GM18858 (cell line): ENCODE results near the gene ALDH3A2.
"Not testable (repeated sequence)": the region's sequence is repeated elsewhere in the genome, so short reads cannot be mapped to it uniquely, and the experiment has no call there.

Experiments
- ATAC-seq: cut with Tn5 transposase; IDR thresholded peaks from one replicate; pipeline ENCODE4 v1.9.1; 2021; ENCODE audit not compliant: unreplicated experiment

The ALDH3A2 gene

DNA sequence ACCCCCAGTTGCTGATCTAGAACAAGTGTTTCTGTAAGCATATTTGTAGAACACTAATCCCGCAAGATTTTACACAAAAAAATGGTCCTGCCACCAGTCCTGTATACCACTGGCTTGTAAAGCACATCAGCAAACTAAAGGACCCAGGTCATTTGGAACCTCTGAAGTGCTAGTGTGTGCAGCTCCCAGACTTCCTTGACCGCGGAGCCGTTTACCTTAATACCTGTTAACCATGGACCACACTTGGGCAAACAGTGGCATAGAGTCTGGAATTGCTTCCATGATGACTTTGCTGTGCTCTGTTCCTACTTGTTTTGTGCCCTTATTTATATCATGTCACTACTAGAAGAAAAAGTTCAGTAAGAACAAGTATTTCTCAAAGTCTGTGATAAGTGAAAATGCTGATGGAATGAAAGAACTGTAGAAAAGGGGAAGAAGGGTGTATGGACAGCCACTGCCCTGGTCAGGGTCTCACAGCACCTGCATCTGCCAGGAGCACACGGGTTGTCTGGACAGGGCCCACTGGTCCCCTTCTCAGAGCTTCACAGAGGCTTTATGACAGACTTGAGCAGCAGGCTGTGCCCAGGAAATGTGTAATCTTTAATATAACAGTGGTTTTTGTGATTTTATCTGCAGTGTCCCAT lies 29.3 kb downstream of the ALDH3A2 start:
- ATAC-seq = no peak

DNA sequence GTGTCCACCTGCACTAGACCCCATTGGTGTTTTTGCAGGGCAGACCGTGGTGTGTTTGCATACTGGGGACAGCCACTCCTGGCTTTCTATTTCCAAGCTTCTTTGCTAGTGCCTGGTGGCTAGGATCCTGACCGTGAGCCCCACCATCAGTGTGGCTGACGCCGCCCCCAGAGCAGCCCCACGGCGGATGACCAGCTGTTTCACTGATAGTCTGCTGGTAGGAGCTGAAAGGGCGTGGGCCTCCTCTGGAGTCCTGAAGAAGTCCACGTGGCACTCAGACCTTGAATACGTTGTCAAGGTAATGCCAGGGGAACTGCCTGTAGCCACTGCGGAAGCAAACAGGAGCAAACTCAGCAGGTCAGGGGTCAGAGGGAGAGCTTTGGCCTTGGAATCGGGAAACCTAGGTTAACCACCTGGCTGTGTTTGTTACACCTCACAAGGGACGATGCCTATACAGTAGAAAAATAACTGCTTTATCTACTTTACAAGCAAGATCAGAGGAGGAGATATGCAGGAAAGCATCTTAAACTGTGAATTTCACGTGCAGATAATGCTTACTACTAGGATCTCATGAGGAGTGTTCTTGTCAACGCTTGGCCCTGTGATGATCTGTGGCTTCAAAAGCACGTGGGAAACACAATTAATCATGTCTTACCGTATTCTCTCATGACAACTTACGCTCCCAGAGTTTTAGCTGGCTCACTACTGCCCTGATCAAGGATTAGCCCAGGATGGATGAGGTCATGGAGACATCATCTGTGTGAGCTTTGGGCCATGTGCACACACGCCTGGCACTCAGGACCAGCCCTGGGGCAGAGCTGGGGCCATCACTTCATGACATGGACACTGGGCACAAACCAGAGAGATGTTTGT lies 30.3 kb downstream of the ALDH3A2 start:
- no peak for ATAC-seq

DNA sequence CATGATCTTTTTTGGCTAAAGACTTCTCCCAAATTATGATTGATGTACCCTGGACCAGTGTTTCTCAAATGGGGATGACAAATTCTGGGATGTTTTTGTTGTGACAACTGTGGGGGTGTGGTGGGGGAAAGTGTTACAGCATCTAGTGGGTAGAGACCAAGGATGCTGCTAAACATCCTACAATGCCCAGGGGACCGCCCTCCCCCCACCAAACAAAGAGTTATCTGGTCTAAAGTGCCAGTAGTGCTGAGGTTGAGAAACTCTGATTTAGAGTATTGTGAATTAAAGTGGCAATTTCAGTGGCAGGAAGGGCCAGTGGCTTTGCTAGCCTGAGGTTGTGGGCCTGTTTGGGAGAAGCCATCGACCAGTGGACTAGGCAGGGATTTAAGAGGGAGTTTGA lies 34.6 kb downstream of the ALDH3A2 start:
- no peak for ATAC-seq

DNA sequence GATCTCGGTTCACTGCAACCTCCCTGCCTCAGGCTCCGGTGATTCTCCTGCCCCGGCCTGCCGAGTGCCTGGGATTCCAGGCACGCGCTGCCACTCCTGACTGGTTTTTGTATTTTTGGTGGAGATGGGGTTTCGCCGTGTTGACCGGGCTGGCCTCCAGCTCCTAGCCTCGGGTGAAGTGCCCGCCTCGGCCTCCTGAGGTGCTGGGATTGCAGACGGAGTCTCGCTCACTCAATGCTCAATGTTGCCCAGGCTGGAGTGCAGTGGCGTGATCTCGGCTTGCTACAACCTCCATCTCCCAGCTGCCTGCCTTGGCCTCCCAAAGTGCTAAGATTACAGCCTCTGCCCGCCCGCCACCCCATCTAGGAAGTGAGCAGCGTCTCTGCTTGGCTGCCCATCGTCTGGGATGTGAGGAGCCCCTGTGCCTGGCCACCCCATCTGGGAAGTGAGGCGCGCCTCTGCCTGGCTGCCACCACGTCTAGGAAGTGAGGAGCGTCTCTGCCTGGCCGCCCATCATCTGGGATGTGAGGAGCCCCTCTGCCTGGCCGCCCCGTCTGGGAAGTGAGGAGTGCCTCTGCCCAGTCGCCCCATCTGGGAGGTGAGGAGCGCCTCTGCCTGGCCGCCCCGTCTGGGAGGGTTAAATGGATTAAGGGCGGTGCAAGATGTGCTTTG lies 36.5 kb downstream of the ALDH3A2 start:
- not testable (repeated sequence) for ATAC-seq

DNA sequence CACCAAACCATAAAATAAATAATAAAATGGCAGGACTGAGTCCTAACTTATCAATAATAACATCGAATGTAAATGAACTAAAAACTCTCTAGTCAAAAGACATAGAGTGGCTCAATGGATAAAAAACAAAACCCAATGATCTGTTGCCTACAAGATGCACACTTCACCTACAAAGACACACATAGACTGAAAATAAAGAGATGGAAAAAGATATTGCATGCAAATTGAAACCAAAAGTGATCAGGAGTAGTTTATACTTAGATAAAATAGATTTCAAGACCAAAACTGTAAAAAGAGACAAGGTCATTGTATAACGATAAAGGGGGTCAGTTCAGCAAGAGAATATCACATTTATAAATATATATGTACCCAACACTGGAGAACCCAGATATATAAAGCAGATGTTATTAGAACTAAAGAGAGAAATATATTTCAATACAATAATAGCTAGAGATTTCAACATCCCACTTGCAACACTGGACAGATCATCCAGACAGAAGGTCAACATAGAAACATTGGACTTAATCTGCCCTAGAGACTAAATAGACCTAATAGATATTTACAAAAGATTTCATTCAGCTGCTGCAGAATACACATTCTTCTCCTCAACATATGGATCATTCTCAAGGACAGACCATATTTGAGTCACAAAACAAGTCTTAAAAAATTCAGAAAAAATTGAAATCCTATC lies 38.0 kb downstream of the ALDH3A2 start:
- no peak for ATAC-seq

DNA sequence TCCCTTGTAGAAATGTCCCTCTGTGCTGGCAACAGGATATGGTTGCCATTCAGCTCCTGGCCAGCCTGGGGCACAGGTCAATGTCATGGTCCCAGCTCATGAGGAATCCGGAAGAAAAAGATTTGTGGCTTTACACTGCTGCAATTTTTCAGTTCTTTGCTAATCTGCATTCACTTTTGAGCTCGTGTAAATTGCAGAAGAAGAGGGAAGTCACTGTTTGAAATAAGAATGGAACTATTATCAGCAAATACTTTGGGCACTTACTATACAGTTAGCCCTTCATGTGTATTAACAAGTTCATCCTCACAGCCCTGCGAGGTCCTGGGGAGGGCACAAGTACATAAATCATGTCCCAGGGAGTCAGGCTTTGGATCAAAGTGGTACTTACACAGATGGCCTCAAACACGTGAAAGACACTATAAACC lies 53.7 kb downstream of the ALDH3A2 start:
- no peak for ATAC-seq

DNA sequence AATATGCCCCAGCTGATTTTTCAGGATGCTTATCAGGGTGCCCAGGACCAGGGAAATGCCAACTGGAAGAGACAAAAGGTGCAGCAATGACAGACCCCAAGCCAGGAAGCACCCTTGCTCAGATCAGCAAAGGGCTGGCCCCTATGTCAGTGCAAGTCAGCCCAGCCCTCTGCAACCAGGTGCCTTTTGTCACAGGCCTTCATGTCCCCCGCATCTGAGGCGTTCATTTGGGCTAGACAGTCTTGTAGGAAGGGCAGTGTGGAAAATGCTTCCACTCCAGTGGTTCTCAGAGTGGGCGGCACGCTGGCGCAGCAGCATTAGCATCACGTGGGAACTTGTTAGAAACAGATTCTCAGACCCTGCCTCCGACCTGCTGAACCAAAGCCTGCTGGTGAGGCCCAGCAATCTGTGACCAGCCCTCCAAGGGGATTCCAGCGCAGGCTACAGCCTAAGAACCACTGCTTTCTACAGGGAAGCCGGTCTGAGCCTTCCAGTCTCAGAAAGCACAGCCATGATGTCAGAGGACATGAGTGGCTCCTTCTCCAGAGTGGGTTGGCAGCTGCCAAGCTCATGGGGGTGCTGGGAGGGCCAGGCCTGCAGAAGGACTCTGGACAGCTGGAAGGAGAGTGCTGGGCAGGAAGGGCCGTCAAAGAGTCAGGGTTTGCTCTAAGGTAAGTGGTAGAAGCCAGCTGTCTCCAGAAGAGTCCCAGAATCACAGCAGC lies 54.7 kb downstream of the ALDH3A2 start:
- no peak for ATAC-seq

DNA sequence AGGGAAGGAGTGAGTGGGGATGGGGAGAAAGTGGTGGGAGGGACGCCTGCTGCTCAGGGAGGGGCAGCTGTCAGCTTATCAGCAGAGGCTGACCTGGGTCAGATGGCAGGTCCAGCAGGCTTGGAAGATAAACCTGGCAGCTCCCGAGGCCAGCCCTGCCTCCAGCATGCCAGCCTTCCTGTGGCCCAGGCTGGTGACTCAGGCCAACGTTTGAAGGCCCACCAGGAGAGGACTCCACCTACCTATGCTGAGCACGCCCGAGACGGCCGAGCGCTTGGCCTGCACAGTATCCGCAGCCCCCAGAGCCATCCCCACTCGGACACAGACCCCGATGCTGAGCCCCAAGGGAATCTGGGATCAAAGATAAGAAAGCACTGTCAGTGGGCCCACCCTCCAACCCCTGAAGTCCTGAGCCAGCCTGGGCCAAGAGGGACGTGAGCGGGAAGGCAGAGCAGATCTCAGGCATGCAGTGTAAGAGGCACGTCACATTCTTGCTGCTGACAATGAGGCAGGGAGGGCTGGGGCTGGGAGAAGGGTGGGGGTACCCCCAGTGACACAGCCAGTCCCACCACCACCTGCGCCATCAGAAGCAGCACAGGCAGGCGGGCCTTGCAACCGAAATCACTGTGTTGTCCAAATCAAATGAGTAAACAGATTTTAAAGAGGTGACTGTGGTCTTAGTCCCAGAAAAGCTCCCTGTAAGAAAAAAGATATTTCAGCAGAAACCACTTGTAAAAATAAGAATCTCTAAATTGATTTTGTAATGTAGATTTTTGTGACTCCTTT lies 55.5 kb downstream of the ALDH3A2 start:
- ATAC-seq = no peak

DNA sequence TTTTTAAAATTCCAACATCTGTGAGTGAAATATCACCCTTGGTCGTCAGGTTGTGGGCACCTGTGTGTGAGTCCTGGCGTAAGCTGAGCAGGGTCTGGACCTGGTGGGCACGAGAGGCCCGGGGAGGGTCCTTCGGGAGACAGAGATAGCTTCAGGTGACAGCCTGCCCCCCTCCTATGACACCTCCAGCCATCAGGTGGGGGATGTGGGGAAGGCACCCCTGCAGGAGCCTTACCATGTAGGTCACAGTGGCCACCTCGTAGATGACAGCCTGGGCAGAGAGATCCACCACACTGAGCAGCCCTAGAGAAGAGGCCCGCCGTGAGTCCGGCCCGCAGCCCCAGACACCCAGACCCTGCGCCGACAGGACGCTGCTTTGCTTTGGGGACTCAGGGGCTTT lies 56.6 kb downstream of the ALDH3A2 start:
- no peak for ATAC-seq

DNA sequence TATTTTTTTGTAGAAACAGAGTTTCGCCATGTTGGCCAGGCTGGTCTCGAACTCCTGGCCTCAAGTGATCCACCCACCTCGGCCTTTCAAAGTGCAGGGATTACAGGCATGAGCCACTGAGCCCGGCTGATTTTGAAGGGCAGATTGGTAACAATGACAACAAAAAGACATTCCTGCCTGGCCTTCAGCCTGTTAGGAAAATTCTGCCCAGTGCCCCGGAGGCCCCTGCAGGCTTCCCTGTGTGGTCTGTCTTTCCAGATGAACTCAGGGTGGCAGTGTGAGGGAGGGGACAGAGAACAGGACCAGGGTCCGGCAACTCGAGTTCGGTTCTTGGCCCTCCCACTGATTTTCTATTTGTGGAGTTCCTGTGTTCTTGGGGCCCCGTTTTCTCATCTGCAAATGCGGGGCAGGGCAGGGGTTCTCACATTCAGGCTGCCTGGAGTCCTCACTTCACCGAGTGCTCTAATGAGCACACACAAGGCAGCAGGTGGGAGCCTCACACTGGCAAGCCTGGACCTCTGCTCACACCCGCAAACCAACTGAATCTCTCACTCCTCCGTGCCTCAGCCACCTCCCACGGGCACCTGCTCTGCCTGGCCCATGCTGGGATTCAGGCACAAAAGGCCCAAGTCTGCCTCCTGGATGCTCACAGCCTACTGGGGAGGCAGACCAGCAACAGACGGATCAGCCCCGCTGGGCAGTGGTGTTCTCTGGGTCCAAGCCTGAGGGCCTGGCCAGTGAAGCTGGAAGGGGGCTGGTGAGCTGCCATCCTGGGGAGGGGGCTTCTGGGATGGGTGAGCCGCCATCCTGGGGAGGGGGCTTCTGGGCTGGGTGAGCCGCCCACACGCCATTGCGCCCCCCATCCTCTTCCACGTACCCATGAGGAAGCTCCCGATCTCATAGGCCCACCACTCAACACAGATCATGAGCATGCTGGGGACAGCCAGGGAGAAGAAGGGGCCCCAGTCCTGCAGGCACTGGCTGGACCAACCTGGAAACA lies 57.5 kb downstream of the ALDH3A2 start:
- ATAC-seq = no peak

DNA sequence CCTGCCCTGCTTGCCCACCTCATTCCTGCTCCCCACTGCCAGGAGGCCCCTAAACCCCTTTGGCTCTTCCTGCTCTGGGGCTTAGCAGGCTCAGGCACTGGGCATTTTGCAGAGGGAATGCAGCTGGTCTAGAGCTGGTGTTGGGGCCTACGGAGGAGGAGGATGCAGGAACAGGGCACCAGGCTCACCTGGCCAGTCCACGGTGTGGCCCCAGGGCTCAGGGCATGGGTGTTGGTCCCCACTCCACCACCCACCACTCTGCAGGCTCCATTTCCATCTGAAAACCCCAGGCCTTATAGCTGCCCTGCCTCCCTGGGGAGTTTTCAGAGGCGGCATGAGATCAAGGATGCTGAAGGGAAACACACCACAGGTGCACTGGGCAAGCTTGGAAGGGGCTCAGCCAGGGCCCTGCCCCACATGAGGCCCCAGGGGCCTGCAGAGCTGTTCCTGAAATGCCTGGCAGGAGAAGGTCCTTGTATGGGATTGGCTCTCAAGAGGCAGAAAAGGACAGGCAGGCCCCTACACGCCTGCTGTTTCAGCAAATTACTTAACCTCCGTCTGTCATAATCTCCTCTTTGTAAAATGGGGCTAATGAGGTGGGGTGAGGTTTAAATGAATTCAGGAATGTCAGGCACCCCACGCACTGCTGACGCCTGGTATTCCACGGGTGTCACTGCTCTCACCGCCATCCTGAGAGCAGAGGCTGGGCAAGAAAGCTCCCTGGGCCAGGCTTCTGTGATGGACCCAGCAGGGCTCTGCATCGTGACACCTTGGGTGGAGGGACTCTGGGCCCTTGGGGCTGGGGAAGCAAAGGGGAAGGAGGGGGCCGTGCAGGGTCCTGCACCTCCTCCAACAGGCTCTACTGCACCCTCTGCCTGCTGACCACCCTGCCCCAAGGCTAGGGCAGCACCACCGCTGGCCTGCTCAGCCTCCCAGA lies 58.5 kb downstream of the ALDH3A2 start:
- no peak for ATAC-seq

DNA sequence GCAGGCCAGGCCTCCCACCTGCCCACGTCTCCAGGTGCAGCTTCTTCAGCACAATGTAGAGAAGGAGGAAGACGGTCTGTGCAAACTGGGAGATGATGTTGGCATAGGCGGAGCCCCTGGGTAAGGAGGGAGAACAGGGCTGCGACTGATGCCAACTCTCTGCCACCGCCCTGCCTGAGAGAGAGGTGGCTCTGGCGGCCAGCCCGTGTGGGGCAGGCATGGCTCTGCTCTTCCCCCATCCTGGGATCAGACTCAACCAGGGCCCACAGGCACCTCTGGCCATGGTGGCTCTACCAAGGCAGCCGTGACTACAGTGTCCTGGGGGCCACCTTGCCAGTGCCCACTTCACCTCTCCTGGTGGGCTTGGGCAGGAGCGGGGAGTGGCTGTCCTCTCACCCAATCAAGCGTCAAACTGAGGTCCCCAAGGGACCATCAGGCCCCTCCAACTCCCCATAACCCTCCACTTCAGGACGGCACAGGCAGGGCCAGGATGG lies 59.2 kb downstream of the ALDH3A2 start:
- ATAC-seq = no peak

DNA sequence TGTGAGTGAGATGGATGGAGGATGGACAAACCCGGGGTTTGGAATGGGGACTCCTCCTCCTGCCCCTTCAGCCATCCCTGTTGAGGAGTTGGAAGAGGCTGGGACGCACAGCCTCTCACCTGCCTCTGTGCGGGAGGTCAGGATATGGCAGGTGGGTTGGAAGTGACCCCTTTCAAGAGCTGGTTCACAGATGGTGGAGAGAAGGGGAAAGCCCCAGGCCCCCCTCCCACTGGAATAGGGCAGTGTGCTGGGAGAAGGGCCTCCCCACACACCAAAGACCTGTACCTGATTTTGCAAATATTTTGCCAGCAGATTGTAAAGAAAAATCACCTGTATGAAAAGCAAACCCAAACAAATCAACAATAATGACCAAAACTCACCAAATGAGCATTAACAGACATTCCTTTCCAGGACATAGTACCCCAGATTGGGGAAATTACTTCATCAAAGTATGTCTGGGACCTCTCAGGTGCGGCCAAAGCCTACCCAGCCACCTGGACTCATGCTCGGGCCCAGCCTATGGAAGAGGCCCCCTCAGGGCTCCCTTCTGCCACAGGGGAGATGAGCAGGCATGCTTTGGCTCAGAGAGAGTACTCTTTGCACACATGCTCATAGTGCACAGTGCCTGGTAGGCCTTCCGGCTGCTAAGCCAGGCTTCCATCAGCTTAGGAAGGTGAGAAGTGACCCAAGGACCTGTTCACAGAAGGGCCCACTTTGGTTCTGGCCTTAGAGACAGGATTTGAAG lies 60.1 kb downstream of the ALDH3A2 start:
- ATAC-seq = no peak

DNA sequence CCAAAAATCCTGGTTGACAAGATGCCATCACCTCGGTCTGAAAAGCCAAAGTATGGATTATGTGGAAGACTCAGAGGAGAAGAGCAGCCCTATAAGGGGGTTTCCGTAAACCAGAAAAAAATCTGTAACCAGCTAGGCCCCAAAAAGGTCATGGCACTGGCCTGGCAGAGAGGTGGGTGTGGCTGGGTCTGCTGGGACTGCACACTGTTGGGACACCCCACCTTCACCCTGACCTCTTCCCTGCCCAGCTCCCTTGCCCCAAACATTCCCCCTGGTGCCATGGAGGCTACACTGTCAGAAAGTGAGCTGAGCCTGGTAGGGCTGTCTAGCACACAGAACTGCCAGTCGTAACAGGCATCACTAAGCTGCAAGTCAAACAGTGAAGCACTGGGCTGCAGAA lies 61.3 kb downstream of the ALDH3A2 start:
- ATAC-seq = no peak

DNA sequence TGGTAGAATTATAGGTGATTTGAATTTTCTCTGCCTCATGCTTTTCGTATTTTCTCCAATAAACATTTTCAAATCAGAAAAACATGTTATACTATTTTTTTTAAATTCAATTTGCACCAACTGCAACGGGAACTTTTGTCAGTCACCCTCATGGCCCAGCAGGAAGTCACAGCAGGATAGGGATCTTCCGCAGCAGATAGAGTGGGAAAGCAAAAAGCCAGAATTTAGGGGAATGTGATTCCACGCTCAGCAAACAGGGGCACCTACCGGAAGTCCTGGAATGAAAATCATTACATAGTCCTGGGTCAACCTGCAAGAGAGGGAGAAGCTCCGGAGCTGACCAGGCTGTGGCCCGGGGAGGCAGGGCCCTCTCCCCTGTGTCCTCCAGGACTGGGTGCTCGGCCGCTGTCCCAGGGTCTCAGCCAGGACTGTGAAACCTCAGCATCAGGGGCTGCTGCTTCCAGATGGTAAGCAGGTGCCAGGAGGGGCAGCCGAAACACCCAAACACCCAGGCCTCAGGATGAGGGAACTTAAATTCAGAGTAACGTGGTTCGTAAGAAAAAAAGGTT lies 64.0 kb downstream of the ALDH3A2 start:
- ATAC-seq = no peak

DNA sequence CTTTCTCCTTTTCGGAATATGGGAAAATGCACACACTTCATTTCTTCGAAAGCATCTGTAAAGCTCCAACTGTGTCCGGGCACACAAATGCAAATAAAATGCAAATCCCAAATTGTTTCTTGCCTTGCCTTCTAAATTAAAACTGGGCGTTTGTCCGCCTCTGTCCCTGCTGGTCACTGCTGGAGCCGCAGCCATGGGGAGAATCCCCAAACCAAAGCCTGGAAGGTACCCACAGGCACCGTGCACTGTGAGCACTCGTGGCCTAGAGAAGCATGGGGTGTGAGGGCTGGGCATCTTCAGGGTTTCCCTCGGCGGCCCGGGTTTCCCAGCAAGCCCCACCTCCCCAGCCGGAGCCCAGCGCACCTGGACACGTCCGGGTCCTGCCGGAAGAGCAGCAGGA lies 64.9 kb downstream of the ALDH3A2 start:
- no peak for ATAC-seq
